WTC11 (cell line): ENCODE data around the gene KRT36. TPM values are rescaled to one million over a fixed set of nuclear protein-coding genes. Genes with fewer than 3 reads are reported as not detected.

Source experiments
- ATAC-seq: fragments of 200-7000 bp; cut with Tn5 transposase; 2 replicates; pipeline ENCODE4 v1.10.0; 2021; ENCODE audit warnings: mild to moderate bottlenecking, moderate library complexity
- CTCF ChIA-PET: fragments of 300-600 bp; sonication (Branson Sonifier 250); formaldehyde crosslinking; loops from one replicate; lab custom pipeline; 2021; ENCODE audit warnings: antibody characterized with exemption; lab: Charles Lee
- POLR2A ChIA-PET: fragments of 350-600 bp; sonication (Branson Sonifier 250); formaldehyde crosslinking; loops from one replicate; lab custom pipeline; 2021; ENCODE audit warnings: antibody characterized with exemption; lab: Charles Lee
- DNase-seq: peaks from one replicate; pipeline ENCODE4 v3.0.0; 2021; ENCODE audit warnings: low spot score
- H3K27ac Mint-ChIP-seq: 2 replicates; pipeline ENCODE4 v1.8.0; 2021; ENCODE audit warnings: mixed read lengths
- H3K27me3 Mint-ChIP-seq: 2 replicates; pipeline ENCODE4 v1.8.0; 2021; ENCODE audit warnings: low read depth, mild to moderate bottlenecking, moderate library complexity, mixed read lengths
- H3K36me3 Mint-ChIP-seq: 2 replicates; pipeline ENCODE4 v1.8.0; 2021; ENCODE audit warnings: mixed read lengths
- H3K4me1 Mint-ChIP-seq: 2 replicates; pipeline ENCODE4 v1.8.0; 2022; ENCODE audit warnings: mixed read lengths
- H3K4me3 Mint-ChIP-seq: 2 replicates; pipeline ENCODE4 v1.8.0; 2021; ENCODE audit warnings: mild to moderate bottlenecking, moderate library complexity, mixed read lengths
- H3K9me3 Mint-ChIP-seq: 2 replicates; pipeline ENCODE4 v1.8.0; 2021; ENCODE audit warnings: mixed read lengths
- FOXP1 ChIP-seq: sonication (generic); formaldehyde crosslinking; IDR thresholded peaks from 2 replicates; pipeline ENCODE4 v1.8.0; 2022; ENCODE audit warnings: missing genetic modification reagents, mild to moderate bottlenecking, moderate library complexity, borderline replicate concordance
- MXD4 ChIP-seq: fragments of 250-450 bp; sonication (Bioruptor Pico); IDR thresholded peaks from 2 replicates; pipeline ENCODE4 v1.8.0; 2021; ENCODE audit warnings: mild to moderate bottlenecking, moderate library complexity, borderline replicate concordance
- MYBL2 ChIP-seq: sonication (generic); formaldehyde crosslinking; IDR thresholded peaks from 2 replicates; pipeline ENCODE4 v1.8.1; 2023; ENCODE audit warnings: mild to moderate bottlenecking, moderate library complexity, missing genetic modification reagents
- NFATC4 ChIP-seq: fragments of 250-450 bp; sonication (Bioruptor Pico); IDR thresholded peaks from 2 replicates; pipeline ENCODE4 v1.9.0; 2021; ENCODE audit warnings: mild to moderate bottlenecking
- NR3C1 ChIP-seq: sonication (generic); formaldehyde crosslinking; conservative IDR thresholded peaks from 2 replicates; pipeline ENCODE4 v1.8.1; 2023; ENCODE audit warnings: low read depth, mild to moderate bottlenecking, missing genetic modification reagents
- RORB ChIP-seq: fragments of 250-450 bp; sonication (Bioruptor Pico); IDR thresholded peaks from 2 replicates; pipeline ENCODE4 v1.9.0; 2021; ENCODE audit warnings: mild to moderate bottlenecking
- SOX15 ChIP-seq: fragments of 250-450 bp; sonication (Bioruptor Pico); IDR thresholded peaks from 2 replicates; pipeline ENCODE4 v1.9.0; 2021; ENCODE audit warnings: mild to moderate bottlenecking
- TEAD1 ChIP-seq: sonication (generic); formaldehyde crosslinking; IDR thresholded peaks from 2 replicates; pipeline ENCODE4 v1.8.0; 2022; ENCODE audit warnings: mild to moderate bottlenecking, missing genetic modification reagents
- TEAD4 ChIP-seq: sonication (generic); formaldehyde crosslinking; IDR thresholded peaks from 2 replicates; pipeline ENCODE4 v1.8.0; 2022; ENCODE audit warnings: mild to moderate bottlenecking, missing genetic modification reagents
- ZNF121 ChIP-seq: sonication (generic); formaldehyde crosslinking; IDR thresholded peaks from 2 replicates; pipeline ENCODE4 v1.8.0; 2023; ENCODE audit warnings: missing genetic modification reagents
- ZNF232 ChIP-seq: sonication (generic); formaldehyde crosslinking; IDR thresholded peaks from 2 replicates; pipeline ENCODE4 v1.8.0; 2022; ENCODE audit warnings: mild to moderate bottlenecking, missing genetic modification reagents
- total RNA-seq: library from RNA; stranded (reverse); gene quantifications from 3 replicates; pipeline ENCODE4 v1.2.3, GENCODE V29; 2021
- TF ChIP-seq, protein P1 (sequence below): sonication (generic); formaldehyde crosslinking; IDR thresholded peaks from 2 replicates; pipeline ENCODE4 v1.8.1; 2022; ENCODE audit warnings: low read depth, missing genetic modification reagents, borderline replicate concordance
- TF ChIP-seq, protein P2 (sequence below): sonication (generic); formaldehyde crosslinking; IDR thresholded peaks from 2 replicates; pipeline ENCODE4 v1.8.0; 2023; ENCODE audit warnings: missing genetic modification reagents
- TF ChIP-seq, protein P3 (sequence below): sonication (generic); formaldehyde crosslinking; IDR thresholded peaks from 2 replicates; pipeline ENCODE4 v1.8.0; 2023; ENCODE audit warnings: mild to moderate bottlenecking, missing genetic modification reagents
- TF ChIP-seq, protein P4 (sequence below): fragments of 250-450 bp; sonication (Bioruptor Pico); IDR thresholded peaks from 2 replicates; pipeline ENCODE4 v1.9.0; 2021; ENCODE audit warnings: mild to moderate bottlenecking, borderline replicate concordance
- TF ChIP-seq, protein P5 (sequence below): sonication (generic); formaldehyde crosslinking; IDR thresholded peaks from 2 replicates; pipeline ENCODE4 v1.8.0; 2023; ENCODE audit warnings: missing genetic modification reagents, mild to moderate bottlenecking, borderline replicate concordance
- TF ChIP-seq, protein P6 (sequence below): fragments of 250-450 bp; sonication (Bioruptor Pico); IDR thresholded peaks from 2 replicates; pipeline ENCODE4 v1.9.0; 2021; ENCODE audit warnings: mild to moderate bottlenecking
- TF ChIP-seq, protein P7 (sequence below): fragments of 250-450 bp; sonication (Bioruptor Pico); IDR thresholded peaks from 2 replicates; pipeline ENCODE4 v1.9.0; 2021; ENCODE audit warnings: mild to moderate bottlenecking

Gene KRT36
- total RNA-seq, 1 experiment from 2014 or later: not detected

DNA sequence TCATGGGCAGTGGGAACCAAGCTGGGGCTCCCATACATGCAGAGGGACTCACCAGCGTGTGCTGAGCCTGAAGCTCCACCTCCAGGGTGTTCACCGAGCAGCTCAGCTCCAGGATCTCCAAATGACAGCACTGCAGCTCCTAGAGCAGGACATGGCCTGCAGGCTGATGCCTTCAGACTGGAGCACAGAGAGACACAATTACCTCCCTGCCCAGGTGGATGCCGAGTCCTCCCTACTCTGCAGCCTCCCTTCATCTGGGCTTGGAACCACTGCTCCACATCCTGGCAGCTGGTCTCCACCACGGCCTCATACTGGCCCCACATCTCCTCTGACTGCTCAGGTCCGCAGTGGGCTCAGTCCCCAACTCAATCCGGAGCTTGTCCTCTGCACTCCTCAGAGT lies 40.7 kb downstream of the KRT36 start:
- CTCF ChIA-PET: interaction anchor here (0.8 to 2.8 kb wide), 3 partner anchors 31 to 100 kb away, joined by 3 to 12 read pairs (median 6); no protein-coding TSS in a partner anchor
- H3K9me3 Mint-ChIP-seq: peaks cover 37% of the 10 kb centered on the region
- no peak overlapping the region for H3K4me3 Mint-ChIP-seq
- peaks cover 12% of the 10 kb centered on the region for H3K27me3 Mint-ChIP-seq
- no peaks in the 10 kb centered on the region for H3K4me1 Mint-ChIP-seq
- H3K36me3 Mint-ChIP-seq: peaks cover 15% of the 10 kb centered on the region
- H3K27ac Mint-ChIP-seq: no peak overlapping the region
- TF ChIP-seq, protein P1, sequence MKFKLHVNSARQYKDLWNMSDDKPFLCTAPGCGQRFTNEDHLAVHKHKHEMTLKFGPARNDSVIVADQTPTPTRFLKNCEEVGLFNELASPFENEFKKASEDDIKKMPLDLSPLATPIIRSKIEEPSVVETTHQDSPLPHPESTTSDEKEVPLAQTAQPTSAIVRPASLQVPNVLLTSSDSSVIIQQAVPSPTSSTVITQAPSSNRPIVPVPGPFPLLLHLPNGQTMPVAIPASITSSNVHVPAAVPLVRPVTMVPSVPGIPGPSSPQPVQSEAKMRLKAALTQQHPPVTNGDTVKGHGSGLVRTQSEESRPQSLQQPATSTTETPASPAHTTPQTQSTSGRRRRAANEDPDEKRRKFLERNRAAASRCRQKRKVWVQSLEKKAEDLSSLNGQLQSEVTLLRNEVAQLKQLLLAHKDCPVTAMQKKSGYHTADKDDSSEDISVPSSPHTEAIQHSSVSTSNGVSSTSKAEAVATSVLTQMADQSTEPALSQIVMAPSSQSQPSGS (CRISPR knock-in tag): no peak
- no peak for TF ChIP-seq NR3C1 (CRISPR knock-in tag)
- no peak for TF ChIP-seq MYBL2 (CRISPR knock-in tag)
- TF ChIP-seq, all 79 proteins: peak for 0
- ATAC-seq (no peak), DNase-seq (no peak)
- POLR2A ChIA-PET: no interaction called here

DNA sequence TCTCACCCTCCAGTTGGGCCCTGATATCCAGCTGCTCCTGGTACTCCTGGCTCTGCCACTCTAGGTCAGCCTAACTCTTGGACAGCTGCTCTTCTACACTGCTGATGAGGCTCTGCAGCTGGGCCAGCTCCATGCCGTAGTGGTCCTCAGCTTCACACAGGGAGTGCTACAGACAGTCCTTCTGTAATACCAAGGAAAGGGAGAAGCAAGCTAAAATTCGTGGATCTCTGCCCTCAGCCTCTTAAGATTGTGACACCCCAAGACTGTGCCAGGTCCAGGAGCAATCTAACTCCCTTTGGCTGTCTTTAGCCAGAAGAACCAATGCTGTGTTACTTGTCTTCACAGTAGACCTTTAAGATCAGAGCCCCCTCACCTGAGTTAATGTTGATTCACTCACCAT lies 41.2 kb downstream of the KRT36 start:
- ChIA-PET CTCF (interaction anchor here (0.9 to 2.8 kb wide), 3 partner anchors 31 to 200 kb away, joined by 3 to 12 read pairs (median 6); no protein-coding TSS in a partner anchor), POLR2A (no interaction called here)
- Mint-ChIP-seq H3K4me3 (no peak overlapping the region), H3K27ac (no peak overlapping the region), H3K9me3 (peaks cover 34% of the 10 kb centered on the region), H3K36me3 (peaks cover 15% of the 10 kb centered on the region), H3K4me1 (no peaks in the 10 kb centered on the region), H3K27me3 (peaks cover 12% of the 10 kb centered on the region)
- no peak for DNase-seq
- no peak for ATAC-seq
- TF ChIP-seq ZNF121 (CRISPR knock-in tag) (no peak), FOXP1 (CRISPR knock-in tag) (no peak), TEAD4 (CRISPR knock-in tag) (no peak), MXD4 (CRISPR knock-in tag) (no peak), RORB (no peak), TEAD1 (CRISPR knock-in tag) (no peak), SOX15 (CRISPR knock-in tag) (no peak), NR3C1 (CRISPR knock-in tag) (no peak), NFATC4 (CRISPR knock-in tag) (no peak), ZNF232 (no peak)
- TF ChIP-seq, protein P2, sequence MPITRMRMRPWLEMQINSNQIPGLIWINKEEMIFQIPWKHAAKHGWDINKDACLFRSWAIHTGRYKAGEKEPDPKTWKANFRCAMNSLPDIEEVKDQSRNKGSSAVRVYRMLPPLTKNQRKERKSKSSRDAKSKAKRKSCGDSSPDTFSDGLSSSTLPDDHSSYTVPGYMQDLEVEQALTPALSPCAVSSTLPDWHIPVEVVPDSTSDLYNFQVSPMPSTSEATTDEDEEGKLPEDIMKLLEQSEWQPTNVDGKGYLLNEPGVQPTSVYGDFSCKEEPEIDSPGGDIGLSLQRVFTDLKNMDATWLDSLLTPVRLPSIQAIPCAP: no peak
- TF ChIP-seq, protein P3, sequence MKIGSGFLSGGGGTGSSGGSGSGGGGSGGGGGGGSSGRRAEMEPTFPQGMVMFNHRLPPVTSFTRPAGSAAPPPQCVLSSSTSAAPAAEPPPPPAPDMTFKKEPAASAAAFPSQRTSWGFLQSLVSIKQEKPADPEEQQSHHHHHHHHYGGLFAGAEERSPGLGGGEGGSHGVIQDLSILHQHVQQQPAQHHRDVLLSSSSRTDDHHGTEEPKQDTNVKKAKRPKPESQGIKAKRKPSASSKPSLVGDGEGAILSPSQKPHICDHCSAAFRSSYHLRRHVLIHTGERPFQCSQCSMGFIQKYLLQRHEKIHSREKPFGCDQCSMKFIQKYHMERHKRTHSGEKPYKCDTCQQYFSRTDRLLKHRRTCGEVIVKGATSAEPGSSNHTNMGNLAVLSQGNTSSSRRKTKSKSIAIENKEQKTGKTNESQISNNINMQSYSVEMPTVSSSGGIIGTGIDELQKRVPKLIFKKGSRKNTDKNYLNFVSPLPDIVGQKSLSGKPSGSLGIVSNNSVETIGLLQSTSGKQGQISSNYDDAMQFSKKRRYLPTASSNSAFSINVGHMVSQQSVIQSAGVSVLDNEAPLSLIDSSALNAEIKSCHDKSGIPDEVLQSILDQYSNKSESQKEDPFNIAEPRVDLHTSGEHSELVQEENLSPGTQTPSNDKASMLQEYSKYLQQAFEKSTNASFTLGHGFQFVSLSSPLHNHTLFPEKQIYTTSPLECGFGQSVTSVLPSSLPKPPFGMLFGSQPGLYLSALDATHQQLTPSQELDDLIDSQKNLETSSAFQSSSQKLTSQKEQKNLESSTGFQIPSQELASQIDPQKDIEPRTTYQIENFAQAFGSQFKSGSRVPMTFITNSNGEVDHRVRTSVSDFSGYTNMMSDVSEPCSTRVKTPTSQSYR: no peak
- TF ChIP-seq, protein P4, sequence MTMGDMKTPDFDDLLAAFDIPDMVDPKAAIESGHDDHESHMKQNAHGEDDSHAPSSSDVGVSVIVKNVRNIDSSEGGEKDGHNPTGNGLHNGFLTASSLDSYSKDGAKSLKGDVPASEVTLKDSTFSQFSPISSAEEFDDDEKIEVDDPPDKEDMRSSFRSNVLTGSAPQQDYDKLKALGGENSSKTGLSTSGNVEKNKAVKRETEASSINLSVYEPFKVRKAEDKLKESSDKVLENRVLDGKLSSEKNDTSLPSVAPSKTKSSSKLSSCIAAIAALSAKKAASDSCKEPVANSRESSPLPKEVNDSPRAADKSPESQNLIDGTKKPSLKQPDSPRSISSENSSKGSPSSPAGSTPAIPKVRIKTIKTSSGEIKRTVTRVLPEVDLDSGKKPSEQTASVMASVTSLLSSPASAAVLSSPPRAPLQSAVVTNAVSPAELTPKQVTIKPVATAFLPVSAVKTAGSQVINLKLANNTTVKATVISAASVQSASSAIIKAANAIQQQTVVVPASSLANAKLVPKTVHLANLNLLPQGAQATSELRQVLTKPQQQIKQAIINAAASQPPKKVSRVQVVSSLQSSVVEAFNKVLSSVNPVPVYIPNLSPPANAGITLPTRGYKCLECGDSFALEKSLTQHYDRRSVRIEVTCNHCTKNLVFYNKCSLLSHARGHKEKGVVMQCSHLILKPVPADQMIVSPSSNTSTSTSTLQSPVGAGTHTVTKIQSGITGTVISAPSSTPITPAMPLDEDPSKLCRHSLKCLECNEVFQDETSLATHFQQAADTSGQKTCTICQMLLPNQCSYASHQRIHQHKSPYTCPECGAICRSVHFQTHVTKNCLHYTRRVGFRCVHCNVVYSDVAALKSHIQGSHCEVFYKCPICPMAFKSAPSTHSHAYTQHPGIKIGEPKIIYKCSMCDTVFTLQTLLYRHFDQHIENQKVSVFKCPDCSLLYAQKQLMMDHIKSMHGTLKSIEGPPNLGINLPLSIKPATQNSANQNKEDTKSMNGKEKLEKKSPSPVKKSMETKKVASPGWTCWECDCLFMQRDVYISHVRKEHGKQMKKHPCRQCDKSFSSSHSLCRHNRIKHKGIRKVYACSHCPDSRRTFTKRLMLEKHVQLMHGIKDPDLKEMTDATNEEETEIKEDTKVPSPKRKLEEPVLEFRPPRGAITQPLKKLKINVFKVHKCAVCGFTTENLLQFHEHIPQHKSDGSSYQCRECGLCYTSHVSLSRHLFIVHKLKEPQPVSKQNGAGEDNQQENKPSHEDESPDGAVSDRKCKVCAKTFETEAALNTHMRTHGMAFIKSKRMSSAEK (CRISPR knock-in tag): no peak
- TF ChIP-seq, protein P5, sequence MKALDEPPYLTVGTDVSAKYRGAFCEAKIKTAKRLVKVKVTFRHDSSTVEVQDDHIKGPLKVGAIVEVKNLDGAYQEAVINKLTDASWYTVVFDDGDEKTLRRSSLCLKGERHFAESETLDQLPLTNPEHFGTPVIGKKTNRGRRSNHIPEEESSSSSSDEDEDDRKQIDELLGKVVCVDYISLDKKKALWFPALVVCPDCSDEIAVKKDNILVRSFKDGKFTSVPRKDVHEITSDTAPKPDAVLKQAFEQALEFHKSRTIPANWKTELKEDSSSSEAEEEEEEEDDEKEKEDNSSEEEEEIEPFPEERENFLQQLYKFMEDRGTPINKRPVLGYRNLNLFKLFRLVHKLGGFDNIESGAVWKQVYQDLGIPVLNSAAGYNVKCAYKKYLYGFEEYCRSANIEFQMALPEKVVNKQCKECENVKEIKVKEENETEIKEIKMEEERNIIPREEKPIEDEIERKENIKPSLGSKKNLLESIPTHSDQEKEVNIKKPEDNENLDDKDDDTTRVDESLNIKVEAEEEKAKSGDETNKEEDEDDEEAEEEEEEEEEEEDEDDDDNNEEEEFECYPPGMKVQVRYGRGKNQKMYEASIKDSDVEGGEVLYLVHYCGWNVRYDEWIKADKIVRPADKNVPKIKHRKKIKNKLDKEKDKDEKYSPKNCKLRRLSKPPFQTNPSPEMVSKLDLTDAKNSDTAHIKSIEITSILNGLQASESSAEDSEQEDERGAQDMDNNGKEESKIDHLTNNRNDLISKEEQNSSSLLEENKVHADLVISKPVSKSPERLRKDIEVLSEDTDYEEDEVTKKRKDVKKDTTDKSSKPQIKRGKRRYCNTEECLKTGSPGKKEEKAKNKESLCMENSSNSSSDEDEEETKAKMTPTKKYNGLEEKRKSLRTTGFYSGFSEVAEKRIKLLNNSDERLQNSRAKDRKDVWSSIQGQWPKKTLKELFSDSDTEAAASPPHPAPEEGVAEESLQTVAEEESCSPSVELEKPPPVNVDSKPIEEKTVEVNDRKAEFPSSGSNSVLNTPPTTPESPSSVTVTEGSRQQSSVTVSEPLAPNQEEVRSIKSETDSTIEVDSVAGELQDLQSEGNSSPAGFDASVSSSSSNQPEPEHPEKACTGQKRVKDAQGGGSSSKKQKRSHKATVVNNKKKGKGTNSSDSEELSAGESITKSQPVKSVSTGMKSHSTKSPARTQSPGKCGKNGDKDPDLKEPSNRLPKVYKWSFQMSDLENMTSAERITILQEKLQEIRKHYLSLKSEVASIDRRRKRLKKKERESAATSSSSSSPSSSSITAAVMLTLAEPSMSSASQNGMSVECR (CRISPR knock-in tag): no peak
- TF ChIP-seq, protein P6, sequence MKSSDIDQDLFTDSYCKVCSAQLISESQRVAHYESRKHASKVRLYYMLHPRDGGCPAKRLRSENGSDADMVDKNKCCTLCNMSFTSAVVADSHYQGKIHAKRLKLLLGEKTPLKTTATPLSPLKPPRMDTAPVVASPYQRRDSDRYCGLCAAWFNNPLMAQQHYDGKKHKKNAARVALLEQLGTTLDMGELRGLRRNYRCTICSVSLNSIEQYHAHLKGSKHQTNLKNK (CRISPR knock-in tag): no peak
- TF ChIP-seq, protein P7, sequence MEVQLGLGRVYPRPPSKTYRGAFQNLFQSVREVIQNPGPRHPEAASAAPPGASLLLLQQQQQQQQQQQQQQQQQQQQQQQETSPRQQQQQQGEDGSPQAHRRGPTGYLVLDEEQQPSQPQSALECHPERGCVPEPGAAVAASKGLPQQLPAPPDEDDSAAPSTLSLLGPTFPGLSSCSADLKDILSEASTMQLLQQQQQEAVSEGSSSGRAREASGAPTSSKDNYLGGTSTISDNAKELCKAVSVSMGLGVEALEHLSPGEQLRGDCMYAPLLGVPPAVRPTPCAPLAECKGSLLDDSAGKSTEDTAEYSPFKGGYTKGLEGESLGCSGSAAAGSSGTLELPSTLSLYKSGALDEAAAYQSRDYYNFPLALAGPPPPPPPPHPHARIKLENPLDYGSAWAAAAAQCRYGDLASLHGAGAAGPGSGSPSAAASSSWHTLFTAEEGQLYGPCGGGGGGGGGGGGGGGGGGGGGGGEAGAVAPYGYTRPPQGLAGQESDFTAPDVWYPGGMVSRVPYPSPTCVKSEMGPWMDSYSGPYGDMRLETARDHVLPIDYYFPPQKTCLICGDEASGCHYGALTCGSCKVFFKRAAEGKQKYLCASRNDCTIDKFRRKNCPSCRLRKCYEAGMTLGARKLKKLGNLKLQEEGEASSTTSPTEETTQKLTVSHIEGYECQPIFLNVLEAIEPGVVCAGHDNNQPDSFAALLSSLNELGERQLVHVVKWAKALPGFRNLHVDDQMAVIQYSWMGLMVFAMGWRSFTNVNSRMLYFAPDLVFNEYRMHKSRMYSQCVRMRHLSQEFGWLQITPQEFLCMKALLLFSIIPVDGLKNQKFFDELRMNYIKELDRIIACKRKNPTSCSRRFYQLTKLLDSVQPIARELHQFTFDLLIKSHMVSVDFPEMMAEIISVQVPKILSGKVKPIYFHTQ (CRISPR knock-in tag): no peak
